ENCODE data around the gene ELOVL7. TPM values are rescaled to one million over a fixed set of nuclear protein-coding genes. Genes with fewer than 3 reads are reported as not detected.
"Not testable (repeated sequence)": the region's sequence is repeated elsewhere in the genome, so short reads cannot be mapped to it uniquely, and the experiment has no call there.

Gene ELOVL7
- total and polyA plus RNA-seq, 10 donors, result 0.43 to 8.1 (median 2.1) TPM

- 93 to 96% (median 94%) methylated on average over 16 to 40 of the region's 40 CpGs for WGBS, 5 donors
- Histone ChIP-seq H3K36me3 (no peaks in the 10 kb centered on the region), H3K27ac (no peak overlapping the region), H3K4me1 (no peaks in the 10 kb centered on the region), H3K27me3 (replicated peaks in 1 of 7) (no peaks in the 10 kb centered on the region), H3K9me3 (peaks cover 0 to 31% (median 27%) of the 10 kb centered on the region in 8 donors), H3K4me3 (no peak overlapping the region)
- intact Hi-C loops (cut with DNase I; ENCODE audit: low total_unique reads), result no loop called here
- DNase-seq, result no peak
- no peak for TF ChIP-seq POLR2AphosphoS5 (IDR thresholded peaks at IDR 0.05)
- TF ChIP-seq POLR2A (IDR thresholded peaks at IDR 0.05), result no peak
- TF ChIP-seq CTCF (IDR thresholded peaks at IDR 0.05 in 8 of 11, conservative IDR thresholded peaks at IDR 0.05 in 3 of 11), result no peak
These were observed 100.4 kb downstream of the ELOVL7 start for GRCh38 chr5:60743511-60744314.

GRCh38 chr5:60740322-60740721 lies 103.7 kb downstream of the ELOVL7 start:
- intact Hi-C loops (cut with DNase I; ENCODE audit: low total_unique reads), result no loop called here
- WGBS, 5 donors, result 89 to 97% (median 92%) methylated on average over 2 of the region's 2 CpGs
- peaks cover 0 to 33% (median 27%) of the 10 kb centered on the region in 8 donors for H3K9me3 ChIP-seq
- DNase-seq, result no peak
- no peak for TF ChIP-seq POLR2A (IDR thresholded peaks at IDR 0.05)
- TF ChIP-seq CTCF (IDR thresholded peaks at IDR 0.05 in 8 of 11, conservative IDR thresholded peaks at IDR 0.05 in 3 of 11), result no peak
- no peak for TF ChIP-seq POLR2AphosphoS5 (IDR thresholded peaks at IDR 0.05)
- no peaks in the 10 kb centered on the region for H3K36me3 ChIP-seq
- no peak overlapping the region for H3K4me3 ChIP-seq
- no peaks in the 10 kb centered on the region for H3K27me3 ChIP-seq (replicated peaks in 1 of 7)
- no peak overlapping the region for H3K27ac ChIP-seq
- no peaks in the 10 kb centered on the region for H3K4me1 ChIP-seq

- H3K9me3 ChIP-seq, result peaks cover 0 to 33% (median 27%) of the 10 kb centered on the region in 8 donors
- no peaks in the 10 kb centered on the region for H3K36me3 ChIP-seq
- DNase-seq, result no peak
- no peak overlapping the region for H3K27ac ChIP-seq
- intact Hi-C loops (cut with DNase I; ENCODE audit: low total_unique reads), result no loop called here
- WGBS, 5 donors, result 58 to 93% (median 79%) methylated on average over 3 of the region's 3 CpGs
- no peaks in the 10 kb centered on the region for H3K27me3 ChIP-seq (replicated peaks in 1 of 7)
- TF ChIP-seq CTCF (IDR thresholded peaks at IDR 0.05 in 8 of 11, conservative IDR thresholded peaks at IDR 0.05 in 3 of 11) (no peak), POLR2A (IDR thresholded peaks at IDR 0.05) (no peak), POLR2AphosphoS5 (IDR thresholded peaks at IDR 0.05) (no peak)
- no peaks in the 10 kb centered on the region for H3K4me1 ChIP-seq
- no peak overlapping the region for H3K4me3 ChIP-seq
These were observed 105.1 kb downstream of the ELOVL7 start for GRCh38 chr5:60738933-60739332.

GRCh38 chr5:60738461-60738860 lies 105.6 kb downstream of the ELOVL7 start:
- TF ChIP-seq CTCF (IDR thresholded peaks at IDR 0.05 in 8 of 11, conservative IDR thresholded peaks at IDR 0.05 in 3 of 11) (no peak), POLR2AphosphoS5 (IDR thresholded peaks at IDR 0.05) (no peak)

GRCh38 chr5:60730858-60731257 lies 113.2 kb downstream of the ELOVL7 start:
- H3K9me3 ChIP-seq; intact Hi-C loops (cut with DNase I; ENCODE audit: low total_unique reads); H3K27me3 ChIP-seq (replicated peaks in 1 of 7); H3K4me1 ChIP-seq; DNase-seq; H3K36me3 ChIP-seq; H3K4me3 ChIP-seq; H3K27ac ChIP-seq: not testable (repeated sequence)

More at GRCh38 chr5:60738461-60738860, 105.6 kb downstream of the ELOVL7 start:
- Histone ChIP-seq H3K9me3 (peaks cover 0 to 33% (median 27%) of the 10 kb centered on the region in 8 donors), H3K4me1 (no peaks in the 10 kb centered on the region), H3K27me3 (replicated peaks in 1 of 7) (no peaks in the 10 kb centered on the region), H3K36me3 (no peaks in the 10 kb centered on the region), H3K4me3 (no peak overlapping the region), H3K27ac (no peak overlapping the region)
- intact Hi-C loops (cut with DNase I; ENCODE audit: low total_unique reads), result no loop called here
- WGBS, 5 donors, result 76 to 86% (median 78%) methylated on average over 4 of the region's 4 CpGs
- no peak for DNase-seq
